Breast epithelium (tissue), 4 donors: ENCODE results near the gene PLIN3. TPM values are rescaled to one million over a fixed set of nuclear protein-coding genes. Genes with fewer than 3 reads are reported as not detected.
"Not testable (repeated sequence)": the region's sequence is repeated elsewhere in the genome, so short reads cannot be mapped to it uniquely, and the experiment has no call there.

Experiments
- DNase-seq, 2 donors: peaks; one replicate each; pipeline ENCODE4 v3.0.0-alpha.2; 2019; ENCODE audit warnings: low spot score in 2 of 2
- H3K27ac ChIP-seq, 2 donors: fragments of 200-600 bp; sonication (generic) in 1 of 2; one replicate each; pipeline ENCODE4 v1.5.1; 2016 to 2019; ENCODE audit warnings: mild to moderate bottlenecking in 1 of 2
- H3K27me3 ChIP-seq, 2 donors: fragments of 200-600 bp; sonication (generic) in 1 of 2; one replicate each; pipeline versions ENCODE4 v1.5.1 to v1.6.0; 2017 to 2019; ENCODE audit warnings: control low read depth in 1 of 2, mild to moderate bottlenecking in 1 of 2
- H3K36me3 ChIP-seq: fragments of 200-600 bp; one replicate; pipeline ENCODE4 v1.5.1; 2019
- H3K4me1 ChIP-seq, 2 donors: fragments of 200-600 bp; sonication (generic); one replicate each; pipeline ENCODE4 v1.5.1; 2016 to 2019; ENCODE audit warnings: control low read depth in 1 of 2
- H3K4me3 ChIP-seq, 3 donors: fragments of 200-600 bp; sonication (generic); 1 replicate in 2 of 3; 2 replicates in 1 of 3; pipeline ENCODE4 v1.5.1; 2016 to 2019; ENCODE audit warnings: mild to moderate bottlenecking in 3 of 3, moderate library complexity in 2 of 3
- H3K9me3 ChIP-seq, 2 donors: fragments of 200-600 bp; sonication (generic) in 1 of 2; one replicate each; pipeline ENCODE4 v1.5.1; 2016 to 2019; ENCODE audit warnings: control low read depth in 1 of 2
- CTCF ChIP-seq, 3 donors: fragments of 450-650 bp; IDR thresholded peaks; one replicate each; pipeline ENCODE4 v1.5.1; 2016 to 2017; ENCODE audit warnings: antibody characterized with exemption in 3 of 3, mild to moderate bottlenecking in 3 of 3, moderate library complexity in 3 of 3
- POLR2A ChIP-seq: fragments of 450-650 bp; IDR thresholded peaks from one replicate; pipeline ENCODE4 v1.6.1; 2016; ENCODE audit warnings: antibody characterized with exemption, mild to moderate bottlenecking, moderate library complexity
- POLR2AphosphoS5 ChIP-seq, 3 donors: sonication (generic); formaldehyde crosslinking; IDR thresholded peaks; one replicate each; pipeline ENCODE4 v1.6.1; 2017; ENCODE audit warnings: antibody characterized with exemption in 3 of 3
- intact Hi-C: fragments of 100-400 bp; cut with DNase I; formaldehyde crosslinking; loops from one replicate; pipeline ENCODE4 v1.15.1; 2023; ENCODE audit warnings: low total_unique reads
- total RNA-seq, 3 donors: library from RNA; depleted of rRNA; stranded (reverse); fragments of >200 nt; gene quantifications; one replicate each; pipeline ENCODE4 v1.1.0, GENCODE V29; 2016

PLIN3 gene
- total RNA-seq, 3 donors from 2014 or later, result 50.1 to 77.3 (median 53.8) TPM

- no peaks in the 10 kb centered on the region for H3K36me3 ChIP-seq
- no peaks in the 10 kb centered on the region for H3K4me1 ChIP-seq
- DNase-seq, result no peak
- H3K27ac ChIP-seq, result peak overlapping the region; percentile 90 to 97
- intact Hi-C loops, result loop anchor here (10.0 kb wide), 1 partner anchor 54 kb away; no protein-coding TSS in a partner anchor
- H3K9me3 ChIP-seq, result no peaks in the 10 kb centered on the region
- peak overlapping the region in 2 of 3 donors; percentile 87 to 95 for H3K4me3 ChIP-seq
- TF ChIP-seq CTCF (IDR thresholded peaks at IDR 0.05) (no peak), POLR2AphosphoS5 (IDR thresholded peaks at IDR 0.05) (no peak)
- no peaks in the 10 kb centered on the region for H3K27me3 ChIP-seq
Measured at GRCh38 chr19:4868286-4868834, 893 bp upstream of the PLIN3 start.

- intact Hi-C loops, result loop anchor here (10.0 kb wide), 1 partner anchor 52 kb away; no protein-coding TSS in a partner anchor
- peak overlapping the region; percentile 90 to 97 for H3K27ac ChIP-seq
Measured at GRCh38 chr19:4866595-4867424, 657 bp downstream of the PLIN3 start.

GRCh38 chr19:4861147-4861546 lies 6.3 kb downstream of the PLIN3 start:
- H3K4me1 ChIP-seq, result no peaks in the 10 kb centered on the region
- H3K27ac ChIP-seq, result peak overlapping the region; percentile 40 to 58
- no peaks in the 10 kb centered on the region for H3K36me3 ChIP-seq
- peak; percentile 73 to 84 for DNase-seq
- intact Hi-C loops, result loop anchor here (10.0 kb wide), 1 partner anchor 46 kb away; no protein-coding TSS in a partner anchor
- TF ChIP-seq CTCF (IDR thresholded peaks at IDR 0.05), result no peak
- peak in 1 of 3 donors; percentile 23 for TF ChIP-seq POLR2AphosphoS5 (IDR thresholded peaks at IDR 0.05)
- no peaks in the 10 kb centered on the region for H3K9me3 ChIP-seq
- H3K4me3 ChIP-seq, result no peak overlapping the region
- H3K27me3 ChIP-seq, result no peaks in the 10 kb centered on the region

More at GRCh38 chr19:4866595-4867424, 657 bp downstream of the PLIN3 start:
- DNase-seq, result peak; percentile 47 to 67
- Histone ChIP-seq H3K9me3 (no peaks in the 10 kb centered on the region), H3K4me1 (no peaks in the 10 kb centered on the region), H3K4me3 (peak overlapping the region; percentile 87 to 95 (median 93)), H3K27me3 (no peaks in the 10 kb centered on the region), H3K36me3 (no peaks in the 10 kb centered on the region)
- no peak for TF ChIP-seq CTCF (IDR thresholded peaks at IDR 0.05)
- TF ChIP-seq POLR2A, result no peak
- TF ChIP-seq POLR2AphosphoS5 (IDR thresholded peaks at IDR 0.05), result no peak

- Histone ChIP-seq H3K4me1 (no peaks in the 10 kb centered on the region), H3K36me3 (no peaks in the 10 kb centered on the region), H3K27me3 (no peaks in the 10 kb centered on the region), H3K27ac (no peak overlapping the region), H3K4me3 (no peak overlapping the region), H3K9me3 (no peaks in the 10 kb centered on the region)
- intact Hi-C loops, result loop anchor here (10.0 kb wide), 1 partner anchor 45 kb away; no protein-coding TSS in a partner anchor
- no peak for DNase-seq
- no peak for TF ChIP-seq CTCF (IDR thresholded peaks at IDR 0.05)
- TF ChIP-seq POLR2A, result no peak
- no peak for TF ChIP-seq POLR2AphosphoS5 (IDR thresholded peaks at IDR 0.05)
Measured at GRCh38 chr19:4859697-4860096, 7.8 kb downstream of the PLIN3 start.

GRCh38 chr19:4856468-4856867 lies 11.0 kb downstream of the PLIN3 start:
- intact Hi-C loops, H3K4me3 ChIP-seq, DNase-seq, H3K9me3 ChIP-seq, H3K4me1 ChIP-seq, H3K36me3 ChIP-seq, H3K27ac ChIP-seq, H3K27me3 ChIP-seq: not testable (repeated sequence)

- H3K4me3 ChIP-seq, H3K27ac ChIP-seq, H3K9me3 ChIP-seq, DNase-seq, H3K27me3 ChIP-seq, H3K4me1 ChIP-seq, H3K36me3 ChIP-seq, intact Hi-C loops: not testable (repeated sequence)
Measured at GRCh38 chr19:4853506-4853905, 14.0 kb downstream of the PLIN3 start.
